GM18526 (cell line): ENCODE results near the gene ZNF407.

Experiments used
- POLR2A ChIP-seq: IDR thresholded peaks from 3 replicates; pipeline ENCODE4 v1.6.1; 2011; ENCODE audit not compliant: insufficient read length; ENCODE audit errors: extremely low read depth

Gene ZNF407

GRCh38 chr18:75087119-75088020, 489.7 kb downstream of the ZNF407 start:
- TF ChIP-seq POLR2A = no peak

GRCh38 chr18:75088021-75088506, 490.4 kb downstream of the ZNF407 start:
- TF ChIP-seq POLR2A = no peak

- TF ChIP-seq POLR2A = no peak
Observed at GRCh38 chr18:75088622-75089211, 491.0 kb downstream of the ZNF407 start.

- no peak for TF ChIP-seq POLR2A
Observed at GRCh38 chr18:75089748-75090327, 492.2 kb downstream of the ZNF407 start.

GRCh38 chr18:75090336-75090735, 492.7 kb downstream of the ZNF407 start:
- no peak for TF ChIP-seq POLR2A

- TF ChIP-seq POLR2A = no peak
Observed at GRCh38 chr18:75097491-75098225, 500.0 kb downstream of the ZNF407 start.

- no peak for TF ChIP-seq POLR2A
Observed at GRCh38 chr18:75100832-75101630, 503.4 kb downstream of the ZNF407 start.

GRCh38 chr18:75101916-75102315, 504.2 kb downstream of the ZNF407 start:
- no peak for TF ChIP-seq POLR2A

- TF ChIP-seq POLR2A = no peak
Observed at GRCh38 chr18:75104483-75104882, 506.8 kb downstream of the ZNF407 start.

GRCh38 chr18:75105551-75106254, 508.0 kb downstream of the ZNF407 start:
- no peak for TF ChIP-seq POLR2A

GRCh38 chr18:75106746-75107145, 509.1 kb downstream of the ZNF407 start:
- TF ChIP-seq POLR2A = no peak

GRCh38 chr18:75107196-75107930, 509.7 kb downstream of the ZNF407 start:
- TF ChIP-seq POLR2A = no peak

- no peak for TF ChIP-seq POLR2A
Observed at GRCh38 chr18:75107931-75108276, 510.2 kb downstream of the ZNF407 start.

- TF ChIP-seq POLR2A = no peak
Observed at GRCh38 chr18:75108579-75109318, 511.1 kb downstream of the ZNF407 start.
